HG02588 (cell line): Measurements from ENCODE around the gene SNRNP40.
"Not testable (repeated sequence)": the region's sequence is repeated elsewhere in the genome, so short reads cannot be mapped to it uniquely, and the experiment has no call there.

Experiments used
- ATAC-seq: cut with Tn5 transposase; IDR thresholded peaks from one replicate; pipeline ENCODE4 v1.9.1; 2021; ENCODE audit warnings: mild to moderate bottlenecking, moderate library complexity; ENCODE audit not compliant: unreplicated experiment

The SNRNP40 gene

GRCh38 chr1:31287791-31288190, 8.8 kb downstream of the SNRNP40 start:
- ATAC-seq: not testable (repeated sequence)

- ATAC-seq: not testable (repeated sequence)
These were observed 14.2 kb downstream of the SNRNP40 start for GRCh38 chr1:31282426-31282825.

- no peak for ATAC-seq
These were observed 23.0 kb downstream of the SNRNP40 start for GRCh38 chr1:31273619-31274018.

GRCh38 chr1:31272369-31272768, 24.2 kb downstream of the SNRNP40 start:
- ATAC-seq: no peak

DNA sequence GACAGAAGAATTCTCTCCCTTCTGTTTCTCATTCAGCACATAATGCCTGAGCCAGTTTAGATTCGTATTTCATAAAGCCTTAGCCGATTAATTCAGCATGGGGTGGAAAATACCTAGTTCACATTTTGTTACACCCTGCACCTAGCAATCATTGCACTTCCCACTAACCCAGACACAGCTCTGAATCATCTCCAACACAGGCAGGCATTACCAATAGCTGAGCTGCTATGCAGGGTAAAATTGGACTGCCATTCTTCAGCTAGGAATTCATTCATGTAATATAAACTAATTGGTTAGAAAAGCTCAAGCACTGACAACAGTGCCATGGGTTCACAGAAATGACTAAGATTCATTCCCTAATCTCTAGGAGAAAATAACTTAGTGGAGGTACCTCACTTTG, 30.0 kb downstream of the SNRNP40 start:
- ATAC-seq: no peak

- ATAC-seq: no peak
These were observed 31.7 kb downstream of the SNRNP40 start for GRCh38 chr1:31264790-31265386.

- no peak for ATAC-seq
These were observed 33.2 kb downstream of the SNRNP40 start for GRCh38 chr1:31263408-31263807.

- ATAC-seq: not testable (repeated sequence)
These were observed 34.2 kb downstream of the SNRNP40 start for GRCh38 chr1:31262393-31262792.

DNA sequence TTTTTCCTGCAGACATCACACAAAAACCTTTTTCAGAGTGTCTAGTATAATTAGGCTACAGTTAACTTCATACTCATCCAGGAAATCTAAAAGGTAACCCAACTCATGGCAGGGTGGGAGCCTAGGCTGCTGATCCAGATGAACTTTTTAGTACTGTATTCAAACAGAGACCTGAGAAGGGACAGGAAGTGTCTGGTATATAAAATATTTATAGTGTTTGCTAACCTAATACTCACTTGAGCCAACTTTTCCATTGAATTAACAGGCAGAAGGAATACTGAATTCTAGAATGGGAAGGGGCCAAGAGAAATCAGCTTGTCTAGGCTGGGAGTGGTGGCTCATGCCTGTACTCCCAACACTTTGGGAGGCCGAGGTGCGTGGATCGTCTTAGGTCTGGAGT, 34.7 kb downstream of the SNRNP40 start:
- ATAC-seq: no peak

DNA sequence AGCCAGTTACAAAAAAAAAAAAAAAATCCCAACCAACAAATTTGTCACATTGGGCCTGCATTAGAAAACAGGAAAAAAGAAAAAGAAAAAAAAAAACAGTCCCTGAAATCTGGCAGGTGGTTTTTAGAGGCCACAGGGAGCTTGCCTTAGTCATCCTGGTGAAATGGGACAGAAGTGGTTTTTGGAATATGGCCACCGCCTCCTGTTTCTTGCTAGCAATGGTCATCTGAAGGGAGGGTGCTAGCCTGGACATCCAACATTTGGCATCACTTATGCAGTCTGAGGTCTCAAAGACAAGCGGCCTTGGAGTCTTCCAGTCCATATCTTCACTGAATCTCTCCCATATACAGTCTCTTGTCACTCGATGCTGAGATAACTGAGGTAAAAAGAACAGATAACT, 36.8 kb downstream of the SNRNP40 start:
- ATAC-seq: no peak

DNA sequence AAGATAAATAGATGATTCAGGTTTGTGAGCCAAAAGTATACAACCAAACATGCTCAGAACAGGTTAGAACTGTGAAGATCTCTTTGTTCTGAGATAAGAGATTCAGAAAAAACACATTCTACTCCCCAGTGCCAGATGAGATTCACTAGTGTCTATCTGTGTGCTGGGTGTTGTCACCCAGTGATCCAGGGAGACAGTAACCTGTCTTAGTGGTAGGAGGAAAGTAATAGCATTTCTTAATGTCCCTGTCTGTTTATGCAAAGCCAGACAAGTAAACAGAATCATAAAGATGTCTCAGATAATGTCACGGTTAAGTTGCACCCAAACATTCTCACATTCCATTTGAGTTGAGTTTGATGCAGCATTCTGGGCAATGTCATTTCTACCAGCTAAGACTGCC, 38.0 kb downstream of the SNRNP40 start:
- no peak for ATAC-seq

DNA sequence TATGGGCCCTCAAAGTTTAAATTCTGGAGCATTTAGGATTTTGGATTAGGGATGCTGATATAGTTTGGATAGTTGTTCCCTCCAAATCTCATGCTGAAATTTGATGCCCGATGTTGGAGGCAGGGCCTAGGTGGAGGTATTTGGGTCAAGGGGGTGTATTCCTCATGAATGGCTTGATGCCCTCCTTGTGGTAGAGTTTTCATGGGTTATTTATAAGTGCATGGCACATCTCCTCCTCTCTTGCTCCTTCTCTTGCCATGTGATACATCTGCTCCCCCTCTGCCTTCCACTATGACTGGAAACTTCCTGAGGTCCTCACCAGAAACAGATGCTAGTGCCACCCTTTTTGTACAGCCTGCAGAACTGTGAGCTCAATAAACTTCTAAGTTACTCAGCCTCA, 39.4 kb downstream of the SNRNP40 start:
- ATAC-seq: no peak

- no peak for ATAC-seq
These were observed 46.7 kb downstream of the SNRNP40 start for GRCh38 chr1:31249854-31250253.

DNA sequence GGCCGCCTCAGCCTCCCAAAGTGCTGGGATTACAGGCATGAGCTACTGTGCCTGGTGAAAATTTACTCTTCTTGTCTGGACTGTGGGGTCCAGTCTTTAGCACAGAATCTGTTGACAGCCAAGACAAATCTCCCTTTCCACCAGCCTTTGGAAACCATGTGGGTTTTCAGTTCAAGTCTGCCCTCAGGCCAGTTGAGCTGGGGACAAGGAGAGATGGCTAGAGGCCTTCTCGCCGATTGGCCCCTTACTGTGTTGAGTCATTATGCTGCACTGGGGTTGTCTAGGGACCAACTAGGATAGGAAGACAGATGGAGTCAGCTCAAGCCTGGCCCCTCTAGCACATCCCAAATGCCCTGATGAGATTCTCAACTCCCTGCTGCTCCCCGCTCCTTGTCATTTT, 48.3 kb downstream of the SNRNP40 start:
- no peak for ATAC-seq

DNA sequence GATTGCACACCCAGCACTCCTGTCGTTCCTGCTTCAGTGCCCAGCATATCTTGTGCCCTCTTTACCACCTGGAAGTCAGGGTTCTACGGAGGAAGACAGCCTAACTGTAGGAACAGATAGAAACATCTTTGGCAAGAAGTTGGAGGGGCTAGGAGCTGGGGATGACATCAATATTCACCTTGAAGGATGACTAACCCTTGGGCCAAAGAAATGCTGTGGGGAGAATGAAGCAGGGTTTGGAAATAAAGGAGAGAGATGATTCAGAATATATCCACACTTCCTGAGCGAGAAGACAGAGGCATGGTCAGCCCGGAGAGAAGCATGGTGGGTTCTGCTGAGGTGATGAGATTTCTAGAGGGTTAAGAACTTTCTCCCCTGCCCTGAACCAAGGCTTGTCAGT, 52.3 kb downstream of the SNRNP40 start:
- ATAC-seq: no peak

DNA sequence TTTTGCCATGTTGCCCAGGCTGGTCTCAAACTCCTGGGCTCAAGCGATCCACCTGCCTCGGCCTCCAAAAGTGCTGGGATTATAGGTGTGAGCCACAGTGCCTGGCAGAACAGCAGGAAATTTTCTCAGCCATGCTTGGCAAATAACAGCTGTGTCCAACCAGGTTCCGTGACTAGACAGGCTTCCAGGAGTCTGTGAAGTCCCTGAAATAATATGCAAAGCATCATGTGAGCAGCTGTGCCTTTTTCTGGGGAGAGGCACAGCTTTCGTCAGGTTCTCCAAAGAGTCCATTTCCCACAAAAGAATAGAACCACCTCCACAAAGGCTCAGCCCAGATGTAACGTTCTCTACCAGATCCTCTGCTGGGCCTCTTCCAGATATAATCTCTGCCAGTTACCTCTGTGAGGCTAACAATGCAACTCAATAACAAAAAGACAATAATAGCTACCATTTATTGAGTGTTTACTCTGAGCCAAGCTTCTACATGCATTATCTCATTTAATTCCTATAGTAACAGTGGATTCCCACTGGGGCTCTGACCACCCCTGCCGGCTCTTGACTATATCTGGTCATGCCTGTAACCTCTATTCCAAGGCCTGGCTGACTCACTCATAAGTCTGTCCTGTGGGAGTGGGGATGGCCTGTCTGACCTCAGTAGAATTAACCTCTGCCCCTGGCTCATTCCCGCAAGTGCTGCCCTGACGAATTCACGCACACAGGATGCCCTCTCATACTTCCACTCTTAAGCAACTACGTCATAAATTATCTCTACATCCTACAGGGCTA, 52.9 kb downstream of the SNRNP40 start:
- ATAC-seq: no peak

DNA sequence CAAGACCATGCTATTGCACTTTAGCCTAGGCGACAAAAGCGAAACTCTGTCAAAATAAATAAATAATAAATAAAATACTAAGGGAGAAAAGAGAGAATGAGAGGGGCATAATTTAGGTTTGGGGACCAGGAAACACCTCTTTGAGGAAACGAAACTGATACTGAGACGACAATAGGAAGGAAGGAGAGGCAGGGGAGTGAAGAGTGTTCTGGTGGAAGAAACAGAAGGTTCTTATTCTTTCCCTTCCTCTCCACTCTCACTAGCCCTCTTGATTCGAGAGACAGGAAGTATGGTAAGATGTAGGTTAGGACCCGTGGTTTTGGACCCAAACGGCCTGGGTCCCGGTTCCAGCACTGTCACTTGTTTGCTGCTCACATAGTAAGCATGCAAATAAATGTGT, 55.3 kb downstream of the SNRNP40 start:
- no peak for ATAC-seq

DNA sequence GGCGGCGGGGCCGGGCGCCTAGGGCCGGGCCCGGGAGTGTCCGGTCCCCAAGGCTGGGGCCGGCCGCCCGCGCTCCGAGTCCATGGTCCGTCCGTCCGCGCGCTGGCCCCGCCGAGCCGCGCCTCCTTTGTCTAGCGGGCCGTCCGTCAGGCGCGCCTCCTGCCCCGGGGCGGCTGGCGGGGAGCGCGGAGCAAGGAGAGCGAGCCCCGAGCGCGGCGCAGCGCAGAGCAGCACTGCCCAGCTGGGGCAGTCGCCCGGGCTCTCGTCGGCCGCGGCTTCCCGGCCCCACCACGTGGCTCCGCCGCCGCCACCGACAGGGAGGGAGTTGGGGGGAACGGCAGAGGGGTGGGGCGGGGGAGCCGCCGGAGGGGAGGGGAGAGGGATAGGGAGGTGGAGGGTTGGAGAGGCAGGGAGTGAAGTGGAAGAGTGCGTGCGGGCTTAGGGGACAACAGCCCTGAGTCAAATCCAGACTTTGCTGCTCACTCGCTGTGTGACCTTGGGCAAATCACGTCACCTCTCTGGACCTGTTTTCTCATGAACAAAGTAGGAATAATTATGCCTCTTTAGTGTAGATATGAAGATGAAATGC, 56.8 kb downstream of the SNRNP40 start, which contains the start of gene NKAIN1:
NKAIN1 (minus strand) TSS at position 235 of the 589 bp plus-strand sequence. CDS start 340 bp downstream, outside the sequence.
- ATAC-seq: no peak

- ATAC-seq: no peak
These were observed 57.5 kb downstream of the SNRNP40 start for GRCh38 chr1:31238986-31239613.

- no peak for ATAC-seq
These were observed 58.0 kb downstream of the SNRNP40 start for GRCh38 chr1:31238612-31238985.

DNA sequence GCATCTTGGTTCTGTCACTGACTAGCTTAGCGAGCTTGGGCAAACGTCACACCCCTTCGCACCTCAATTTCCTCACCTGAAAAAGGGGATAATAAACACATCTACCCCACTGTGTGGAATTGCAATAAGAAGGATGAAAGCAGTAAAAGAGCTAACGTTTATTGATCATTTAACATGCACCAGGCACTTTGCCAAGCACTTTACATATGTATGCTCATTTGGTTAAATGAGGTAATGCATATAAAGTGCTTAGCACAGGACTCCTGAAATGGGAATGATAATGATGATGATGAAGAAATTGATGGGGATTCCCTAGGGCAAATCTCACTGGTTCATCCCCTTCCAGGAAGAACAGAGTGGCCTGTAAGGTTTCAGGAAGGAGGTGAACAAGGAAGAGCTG, 61.7 kb downstream of the SNRNP40 start:
- ATAC-seq: no peak
